HG02973 (cell line): ENCODE results near the gene SSTR1.

ENCODE experiments used
- ATAC-seq: cut with Tn5 transposase; IDR thresholded peaks from one replicate; pipeline ENCODE4 v1.9.1; 2021; ENCODE audit warnings: moderate library complexity; ENCODE audit not compliant: unreplicated experiment

Gene SSTR1

DNA sequence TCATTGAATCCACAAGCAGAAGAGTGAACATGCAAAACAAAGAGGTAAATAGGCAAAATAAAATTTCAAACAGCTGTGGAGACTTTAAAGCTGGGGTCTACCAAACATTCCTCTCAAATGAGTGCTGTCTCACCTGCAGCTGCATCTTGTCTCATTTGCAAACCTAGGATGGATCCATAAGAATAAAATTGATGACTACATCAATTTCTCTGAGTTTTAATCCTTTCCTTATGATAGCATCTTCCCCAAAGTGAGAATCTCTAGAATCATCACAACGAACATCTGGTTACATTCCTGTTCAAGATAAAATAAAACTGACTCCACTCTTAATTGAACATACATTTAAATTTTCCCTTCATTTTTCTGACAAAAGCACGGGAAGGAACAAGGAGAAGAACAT is 18.2 kb downstream of the SSTR1 start:
- ATAC-seq = no peak

- ATAC-seq = no peak
Observed at GRCh38 chr14:38226366-38226765, 18.7 kb downstream of the SSTR1 start.

- no peak for ATAC-seq
Observed at GRCh38 chr14:38233218-38233617, 25.5 kb downstream of the SSTR1 start.

GRCh38 chr14:38238332-38238731 is 30.6 kb downstream of the SSTR1 start:
- no peak for ATAC-seq

- no peak for ATAC-seq
Observed at GRCh38 chr14:38238878-38239277, 31.2 kb downstream of the SSTR1 start.

- no peak for ATAC-seq
Observed at GRCh38 chr14:38243696-38244240, 36.1 kb downstream of the SSTR1 start.

DNA sequence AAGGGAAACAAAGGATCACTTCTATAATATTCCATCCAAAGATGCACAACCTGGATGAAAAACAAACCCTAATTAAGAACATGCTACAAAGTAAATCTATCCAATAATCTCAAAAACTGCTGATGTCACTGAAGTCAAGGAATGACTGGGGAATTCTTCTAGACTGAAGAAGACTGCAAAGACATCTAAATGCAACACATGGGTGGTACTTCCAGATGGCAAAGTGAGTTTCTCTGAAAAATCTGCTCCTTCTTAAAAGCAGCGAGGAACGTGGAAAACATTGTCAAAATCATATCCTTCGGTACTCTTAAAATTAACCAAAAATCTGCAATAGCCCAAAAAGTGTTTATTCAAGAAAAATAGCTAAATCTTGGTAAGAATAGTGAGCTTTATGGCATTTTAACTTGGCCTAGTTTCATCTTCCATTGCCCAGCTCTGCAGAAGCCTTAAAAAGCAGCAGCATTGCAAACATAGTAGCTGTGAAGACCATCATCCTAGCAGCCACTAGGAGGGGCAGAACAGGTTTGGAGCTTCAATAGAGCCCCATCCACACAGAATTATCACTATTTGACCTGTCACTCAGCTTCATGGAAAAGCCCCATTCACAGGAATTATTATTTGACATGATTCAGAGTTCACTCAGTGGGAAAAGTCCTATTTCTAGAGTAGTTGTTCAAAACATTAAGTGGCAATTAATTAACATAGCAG is 40.8 kb downstream of the SSTR1 start:
- no peak for ATAC-seq

- no peak for ATAC-seq
Observed at GRCh38 chr14:38250331-38250730, 42.6 kb downstream of the SSTR1 start.

GRCh38 chr14:38252066-38252710 is 44.5 kb downstream of the SSTR1 start:
- ATAC-seq = no peak

GRCh38 chr14:38253676-38254075 is 46.0 kb downstream of the SSTR1 start:
- ATAC-seq = no peak

DNA sequence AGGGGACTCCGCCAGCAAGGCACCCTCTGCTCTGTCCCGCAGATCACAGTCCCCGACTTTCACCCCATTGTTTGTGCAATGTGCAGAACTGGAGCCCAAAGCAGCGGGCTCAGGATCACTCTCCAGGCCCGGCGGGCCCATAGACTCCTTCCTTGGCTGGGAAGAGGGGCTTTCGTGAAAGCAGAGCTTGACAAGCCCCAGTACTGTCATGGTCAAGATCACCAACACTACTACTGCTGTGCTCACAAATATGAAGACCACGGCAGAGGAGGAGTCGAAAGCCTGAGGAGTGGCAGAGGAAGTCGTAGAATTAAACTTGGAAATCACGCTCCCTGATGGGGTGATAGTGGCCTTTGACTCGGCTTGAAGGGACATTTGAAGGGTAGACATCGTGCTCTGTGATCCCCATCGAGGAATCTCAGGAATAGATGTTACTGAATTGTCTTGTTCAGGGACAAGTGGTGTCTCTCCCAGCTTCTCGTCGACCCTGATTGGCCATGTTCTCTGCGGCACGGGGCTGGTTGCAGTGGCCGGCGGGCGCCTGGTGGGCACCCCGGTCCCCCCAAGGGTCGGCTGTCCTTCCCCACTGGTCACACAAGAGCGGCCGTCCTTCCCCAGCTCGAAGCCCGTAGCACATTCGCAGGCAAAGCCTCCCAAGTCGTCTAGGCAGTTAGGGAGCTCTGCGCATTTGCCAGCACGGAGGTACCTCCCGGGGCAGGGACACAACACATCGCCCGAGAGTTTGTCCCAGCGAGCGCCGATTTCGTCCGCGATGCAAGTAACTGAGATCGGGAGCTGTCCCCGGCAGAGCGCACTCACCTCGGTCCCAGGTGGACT is 47.1 kb downstream of the SSTR1 start:
- ATAC-seq = no peak

- ATAC-seq = no peak
Observed at GRCh38 chr14:38255408-38255672, 47.6 kb downstream of the SSTR1 start.

GRCh38 chr14:38255673-38256532 is 48.2 kb downstream of the SSTR1 start, which contains the start of gene CLEC14A:
CLEC14A (minus strand) TSS chr14:38256093; CDS start chr14:38256022, 71 bp downstream.
- no peak for ATAC-seq

- no peak for ATAC-seq
Observed at GRCh38 chr14:38256533-38256840, 48.8 kb downstream of the SSTR1 start.

- no peak for ATAC-seq
Observed at GRCh38 chr14:38257507-38257906, 49.8 kb downstream of the SSTR1 start.

GRCh38 chr14:38261620-38262019 is 53.9 kb downstream of the SSTR1 start:
- ATAC-seq = no peak
